Smooth muscle cell of the umbilical artery (primary cell): ENCODE results near the gene SHMT2. TPM values are rescaled to one million over a fixed set of nuclear protein-coding genes. Genes with fewer than 3 reads are reported as not detected.

Experiments used
- total RNA-seq: library from RNA; depleted of rRNA; stranded (reverse); fragments of >200 nt; gene quantifications from 2 replicates; pipeline ENCODE4 v1.2.3, GENCODE V29; 2014

The SHMT2 gene
- 287 and 328 TPM in 2 replicates for total RNA-seq

DNA sequence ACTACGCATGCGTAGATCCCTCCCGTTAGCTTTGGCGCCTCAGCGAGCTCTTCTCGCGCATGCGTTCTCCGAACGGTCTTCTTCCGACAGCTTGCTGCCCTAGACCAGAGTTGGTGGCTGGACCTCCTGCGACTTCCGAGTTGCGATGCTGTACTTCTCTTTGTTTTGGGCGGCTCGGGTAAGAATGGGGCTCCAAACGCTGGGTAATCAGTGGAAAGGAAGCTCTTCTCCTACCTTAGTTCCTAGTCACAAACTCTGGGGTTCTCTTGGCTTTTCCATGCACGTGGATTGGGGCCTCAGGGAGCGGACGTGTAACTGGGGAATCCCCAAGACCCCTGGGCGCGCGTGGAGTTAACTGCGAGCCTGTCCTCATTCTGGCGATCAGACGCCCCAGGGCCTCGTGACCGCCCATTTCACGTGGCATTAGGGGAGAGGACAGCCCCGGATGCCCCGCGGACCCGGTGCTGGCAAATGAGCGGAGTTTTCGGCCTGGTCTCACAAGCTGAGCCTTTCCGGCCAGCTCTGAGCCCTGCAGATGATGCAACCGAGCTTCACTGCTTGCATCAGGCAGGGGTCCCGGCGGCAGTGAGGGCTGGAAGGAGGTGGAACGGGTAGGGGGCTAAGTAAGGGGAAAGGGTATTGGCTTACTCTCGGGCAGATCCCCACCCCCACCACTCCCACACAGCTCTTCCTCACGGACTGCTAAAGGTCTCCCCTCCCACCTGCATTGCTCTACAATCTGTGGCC lies at the start of gene SHMT2:
Gene SHMT2, plus strand, starts transcription at position 78 of the 747 bp plus-strand sequence. Its CDS starts 68 bp downstream, at position 146.

DNA sequence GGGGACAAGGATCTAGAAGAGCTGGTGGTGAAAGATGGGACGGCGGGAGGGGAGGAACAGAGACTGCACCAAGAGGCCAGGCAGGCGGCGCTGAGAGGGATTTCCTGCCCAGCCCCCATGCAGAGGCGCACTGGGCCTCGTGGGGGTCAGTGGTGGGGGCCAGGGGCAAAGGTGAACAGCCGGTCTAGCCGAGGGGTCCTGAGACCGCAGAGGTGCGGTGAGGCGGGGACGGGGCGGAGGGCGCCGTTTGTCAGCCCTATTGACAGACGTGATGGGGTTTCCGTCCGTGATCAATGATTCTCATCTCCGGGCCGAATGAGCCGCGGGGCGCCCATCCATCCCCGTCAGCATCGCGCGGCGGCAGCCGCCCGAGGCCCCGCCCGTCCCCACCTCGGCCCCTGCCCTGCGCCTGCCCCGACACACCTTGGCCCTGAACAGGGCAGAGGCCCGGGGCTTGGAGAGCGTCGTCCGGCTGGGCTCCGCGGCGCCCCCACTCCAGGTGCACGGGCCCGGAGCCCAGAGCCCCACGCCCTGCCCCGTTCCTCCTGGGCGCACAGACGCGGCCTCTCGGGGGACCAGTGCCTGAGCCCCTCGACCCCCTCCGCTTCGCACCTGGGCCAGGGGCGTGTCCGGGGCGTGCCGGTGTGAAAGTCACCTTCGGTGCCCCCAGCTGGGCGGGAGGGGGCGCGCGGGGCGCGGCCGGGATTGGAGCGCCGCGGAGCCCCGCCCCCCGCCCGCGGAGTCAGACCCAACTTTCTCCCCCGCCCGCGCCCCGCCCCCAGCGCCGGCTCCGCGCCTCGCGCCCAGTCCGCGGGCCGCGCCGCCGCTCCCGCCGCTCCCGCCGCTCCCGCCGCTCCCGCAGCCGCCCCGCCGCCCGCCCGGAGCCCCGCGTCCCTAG lies 13.2 kb upstream of the SHMT2 start, which contains the start of gene NXPH4:
Gene NXPH4, plus strand, starts transcription at position 781 of the 898 bp plus-strand sequence. CDS start 176 bp downstream, outside the sequence.

GRCh38 chr12:57250956-57251355 lies 21.4 kb downstream of the SHMT2 start, which contains the start of gene STAC3:
STAC3 (minus strand) TSS chr12:57251187; CDS start chr12:57249636, 1,551 bp downstream.

Other genes starting within 250 kb of the SHMT2 start
- gene ZBTB39, start 223.2 kb upstream of the SHMT2 start, total RNA-seq = 5.0 and 6.8 TPM in 2 replicates
- gene TAC3, start 213.2 kb upstream of the SHMT2 start, total RNA-seq = not detected in 2 replicates
- not detected in 2 replicates for gene MYO1A, start 179.6 kb upstream of the SHMT2 start, total RNA-seq
- gene NEMP1, start 150.9 kb upstream of the SHMT2 start, total RNA-seq = 3.9 and 10.0 TPM in 2 replicates
- 23.5 and 60.4 TPM in 2 replicates for gene NAB2, start 140.6 kb upstream of the SHMT2 start, total RNA-seq
- gene STAT6, start 118.3 kb upstream of the SHMT2 start, total RNA-seq = 36.8 and 54.3 TPM in 2 replicates
- gene LRP1, start 101.2 kb upstream of the SHMT2 start, total RNA-seq = 617 and 769 TPM in 2 replicates
- gene LRP1-AS, start 82.1 kb upstream of the SHMT2 start, total RNA-seq = not detected in 2 replicates
- gene NXPH4, start 12.9 kb upstream of the SHMT2 start, total RNA-seq = 12.5 and 13.9 TPM in 2 replicates
- not detected in 2 replicates for gene STAC3, start 21.5 kb downstream of the SHMT2 start, total RNA-seq
- gene R3HDM2, start 201.3 kb downstream of the SHMT2 start, total RNA-seq = 14.0 and 23.2 TPM in 2 replicates
- not detected in 2 replicates for gene INHBC, start 205.1 kb downstream of the SHMT2 start, total RNA-seq
- 2.3 and 7.4 TPM in 2 replicates for gene INHBE, start 225.6 kb downstream of the SHMT2 start, total RNA-seq
- gene GLI1, start 230.1 kb downstream of the SHMT2 start, total RNA-seq = 0.30 and 0.74 TPM in 2 replicates